ENCODE results near the gene SDR42E2.
"Not testable (repeated sequence)": the region's sequence is repeated elsewhere in the genome, so short reads cannot be mapped to it uniquely, and the experiment has no call there.

Gene SDR42E2

DNA sequence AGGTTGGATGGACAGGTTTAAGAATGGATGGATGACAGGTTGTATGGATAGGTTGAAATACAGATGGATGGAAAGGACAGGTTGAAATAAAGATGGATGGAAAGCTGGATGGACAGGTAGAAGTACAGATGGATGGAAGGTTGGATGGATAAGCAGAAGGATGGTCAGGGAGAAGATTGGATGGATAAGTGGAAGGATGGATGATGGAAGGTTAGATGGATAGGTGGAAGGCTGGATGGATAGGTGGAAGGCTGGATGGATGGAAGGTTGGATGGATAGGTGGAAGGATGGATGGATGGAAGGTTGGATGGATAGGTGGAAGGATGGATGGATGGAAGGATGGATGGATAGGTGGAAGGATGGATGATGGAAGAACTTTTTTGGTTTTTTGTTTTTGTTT, 905 bp upstream of the SDR42E2 start:
- in situ Hi-C loops (cut with HindIII; ENCODE audit: low sequenced_read_pairs): no loop called here

DNA sequence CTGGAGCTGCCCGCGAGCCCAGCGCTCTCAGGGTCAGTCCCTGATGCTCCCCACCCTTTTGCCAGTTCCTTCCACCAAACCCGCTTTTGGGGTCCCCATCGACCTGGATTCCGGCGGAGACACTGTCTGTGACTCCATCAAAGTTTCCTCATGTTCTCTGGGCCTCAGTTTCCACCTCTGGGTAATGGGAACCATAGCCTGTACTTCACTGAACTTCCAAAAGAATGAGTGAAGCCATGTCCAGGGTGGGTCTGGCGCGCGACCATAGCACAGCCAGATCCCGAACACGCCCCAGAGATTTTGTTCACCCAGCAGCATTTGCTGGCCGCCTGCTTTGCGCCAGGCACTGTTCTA, 327 bp downstream of the SDR42E2 start:
- in situ Hi-C loops (cut with HindIII; ENCODE audit: low sequenced_read_pairs): no loop called here

DNA sequence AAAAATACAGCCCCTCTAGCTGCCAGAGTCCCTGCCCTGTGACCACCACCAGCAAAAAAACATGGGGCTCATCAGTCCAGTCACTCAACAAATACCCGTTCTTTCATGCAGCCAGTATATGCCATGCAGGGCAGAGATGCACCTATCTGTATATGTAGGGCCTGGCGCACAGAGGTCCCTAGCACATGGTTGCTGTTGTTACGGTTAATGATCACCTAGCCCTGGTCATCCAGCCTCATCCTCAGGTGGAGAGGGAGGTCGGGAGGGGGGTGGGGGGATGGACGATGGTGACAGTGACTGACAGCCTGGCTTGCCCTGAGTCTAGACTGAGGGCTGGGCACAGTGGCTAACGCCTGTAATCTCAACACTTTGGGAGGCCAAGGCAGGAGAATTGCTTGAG, 1.5 kb downstream of the SDR42E2 start:
- in situ Hi-C loops (cut with HindIII; ENCODE audit: low sequenced_read_pairs): no loop called here

DNA sequence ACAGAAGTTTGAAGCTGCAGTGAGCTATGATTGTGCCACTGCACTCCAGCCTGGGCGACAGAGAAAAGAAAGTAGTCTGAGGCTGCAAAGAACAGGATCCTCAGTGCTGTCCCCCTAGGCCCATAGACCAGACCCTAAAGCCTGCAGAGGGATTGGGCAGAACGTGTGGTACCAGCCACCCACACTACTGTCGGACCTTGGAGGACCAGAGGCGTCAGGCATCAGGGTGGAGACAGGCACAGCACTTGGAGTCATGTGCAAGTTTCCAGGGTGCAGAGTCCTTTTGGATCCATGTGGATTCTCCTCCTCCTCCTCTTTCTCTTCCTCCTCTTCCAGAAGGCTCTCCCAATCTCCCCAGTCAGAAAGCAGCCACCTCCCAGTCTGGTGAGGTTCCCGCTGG, 2.2 kb downstream of the SDR42E2 start:
- in situ Hi-C loops (cut with HindIII; ENCODE audit: low sequenced_read_pairs): no loop called here

DNA sequence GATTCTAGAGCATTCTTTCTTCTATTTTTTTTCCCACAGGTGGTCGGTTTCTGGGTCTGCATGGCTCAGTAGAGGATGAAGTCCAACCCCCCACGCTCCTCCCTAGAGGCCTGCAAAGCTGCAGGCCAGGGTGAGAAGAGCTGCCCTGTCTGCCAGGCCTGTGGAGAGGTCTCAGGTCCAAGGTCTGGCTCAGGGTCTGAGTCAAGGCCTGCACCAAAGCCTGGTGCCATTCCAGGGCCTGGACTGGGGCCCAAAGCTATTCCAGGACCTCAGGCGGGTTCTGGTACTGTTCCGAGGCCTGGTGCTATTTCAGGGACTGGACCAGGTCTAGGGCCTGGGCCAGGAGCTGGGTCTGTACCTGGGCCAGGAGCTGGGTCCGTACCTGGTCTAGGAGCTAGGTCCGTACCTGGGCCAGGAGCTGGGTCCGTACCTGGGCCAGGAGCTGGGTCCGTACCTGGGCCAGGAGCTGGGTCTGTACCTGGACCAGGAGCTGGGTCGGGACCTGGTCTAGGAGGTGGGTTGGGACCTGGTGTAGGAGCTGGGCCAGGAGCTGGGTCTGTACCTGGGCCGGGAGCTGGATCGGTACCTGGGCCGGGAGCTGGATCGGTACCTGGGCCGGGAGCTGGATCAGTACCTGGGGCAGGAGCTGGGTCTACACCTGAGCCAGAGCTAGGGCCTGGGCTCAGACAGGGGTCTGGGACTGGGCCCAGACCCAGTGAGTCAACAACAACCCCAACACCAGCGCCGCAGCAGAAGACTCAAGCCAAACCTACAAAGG, 3.4 kb downstream of the SDR42E2 start:
- in situ Hi-C loops (cut with HindIII; ENCODE audit: low sequenced_read_pairs): no loop called here

DNA sequence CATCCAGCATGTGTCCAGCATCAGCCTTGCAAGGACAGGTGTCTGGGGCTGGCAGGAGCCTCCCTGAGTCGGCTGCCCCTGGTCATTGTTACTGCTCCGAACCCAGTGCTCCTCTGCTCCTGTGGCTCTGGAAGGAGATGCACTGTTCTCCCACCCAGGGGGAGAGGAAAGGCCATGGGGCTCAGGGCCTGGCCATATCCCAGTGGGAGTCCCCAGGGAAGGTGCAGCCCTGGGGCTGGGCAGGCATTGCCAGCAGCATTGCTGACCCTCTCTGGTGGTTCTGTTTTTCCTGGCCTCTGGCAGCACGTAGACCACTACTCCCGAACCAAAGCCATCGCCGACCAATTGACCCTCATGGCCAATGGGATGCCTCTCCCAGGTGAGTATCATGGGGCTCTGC, 9.6 kb downstream of the SDR42E2 start:
- in situ Hi-C loops (cut with HindIII; ENCODE audit: low sequenced_read_pairs): no loop called here

DNA sequence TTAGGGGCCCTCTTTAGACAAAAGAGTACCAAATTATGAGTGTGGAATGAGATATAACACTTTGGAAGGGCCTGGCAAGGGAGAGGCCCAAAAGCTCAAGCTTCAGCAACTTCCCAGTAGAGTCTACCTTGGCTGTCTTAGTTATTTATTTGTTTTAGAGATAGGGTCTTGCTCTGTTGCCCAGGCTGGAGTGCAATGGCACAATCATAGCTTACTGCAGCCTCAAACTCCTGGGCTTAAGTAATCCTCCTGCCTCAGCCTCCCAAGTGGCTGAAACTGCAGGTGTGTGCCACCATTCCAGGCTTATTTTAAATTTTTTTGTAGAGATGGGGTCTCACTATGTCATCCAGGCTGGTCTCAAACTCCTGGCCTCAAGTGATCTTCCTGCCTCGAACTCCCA, 10.3 kb downstream of the SDR42E2 start:
- in situ Hi-C loops (cut with HindIII; ENCODE audit: low sequenced_read_pairs): not testable (repeated sequence)

- in situ Hi-C loops (cut with HindIII; ENCODE audit: low sequenced_read_pairs): loop anchor here (25.0 kb wide), 1 partner anchor 87 kb away; the partner anchor contains the start of gene VWA3A
Observed at GRCh38 chr16:22174642-22175041, 12.3 kb downstream of the SDR42E2 start.

GRCh38 chr16:22177968-22178930, 15.9 kb downstream of the SDR42E2 start:
- in situ Hi-C loops (cut with HindIII; ENCODE audit: low sequenced_read_pairs): loop anchor here (25.0 kb wide), 1 partner anchor 91 kb away; the partner anchor contains the start of gene VWA3A

DNA sequence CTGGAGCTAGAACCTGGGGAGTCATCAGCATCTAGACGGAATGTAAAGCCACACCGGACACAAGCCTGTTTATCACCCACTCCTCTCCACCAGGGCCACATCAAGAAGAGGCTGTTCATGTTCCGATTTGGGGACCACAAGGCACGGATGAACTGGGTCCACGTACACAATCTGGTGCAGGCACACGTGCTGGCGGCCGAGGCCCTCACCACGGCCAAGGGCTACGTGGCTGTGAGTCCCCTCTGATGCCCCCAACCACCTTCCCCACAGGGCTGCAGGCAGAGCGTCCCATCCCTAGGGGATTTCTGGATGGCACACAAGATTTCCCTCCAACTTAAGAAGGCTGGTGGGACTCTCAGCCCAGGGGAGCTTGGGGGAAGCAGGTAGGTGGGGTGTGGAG, 19.1 kb downstream of the SDR42E2 start:
- in situ Hi-C loops (cut with HindIII; ENCODE audit: low sequenced_read_pairs): loop anchor here (25.0 kb wide), 1 partner anchor 94 kb away; the partner anchor contains the start of gene VWA3A

GRCh38 chr16:22181843-22182242, 19.5 kb downstream of the SDR42E2 start:
- in situ Hi-C loops (cut with HindIII; ENCODE audit: low sequenced_read_pairs): loop anchor here (25.0 kb wide), 1 partner anchor 95 kb away; the partner anchor contains the start of gene VWA3A

DNA sequence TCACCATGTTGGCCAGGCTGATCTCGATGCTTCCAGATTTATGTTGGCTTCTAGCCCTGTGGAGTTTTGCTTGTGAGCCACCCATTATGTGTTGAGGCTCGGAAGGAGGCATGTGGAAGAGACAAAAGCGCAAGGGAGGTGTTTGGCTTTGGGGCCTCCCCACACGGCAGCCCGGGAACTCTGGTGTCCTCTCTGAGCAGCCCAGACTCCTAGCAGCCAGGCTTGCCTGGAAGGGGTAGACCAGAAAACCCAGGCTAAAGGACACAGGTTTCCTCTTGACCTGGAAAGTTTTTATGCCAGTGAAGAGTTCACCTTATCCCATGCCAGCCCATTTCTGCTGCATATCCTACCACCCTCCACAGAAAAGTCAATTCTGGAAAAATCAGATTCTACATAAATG, 21.0 kb downstream of the SDR42E2 start:
- in situ Hi-C loops (cut with HindIII; ENCODE audit: low sequenced_read_pairs): loop anchor here (25.0 kb wide), 1 partner anchor 96 kb away; the partner anchor contains the start of gene VWA3A

GRCh38 chr16:22183901-22184614, 21.8 kb downstream of the SDR42E2 start:
- in situ Hi-C loops (cut with HindIII; ENCODE audit: low sequenced_read_pairs): loop anchor here (25.0 kb wide), 1 partner anchor 97 kb away; the partner anchor contains the start of gene VWA3A

- in situ Hi-C loops (cut with HindIII; ENCODE audit: low sequenced_read_pairs): loop anchor here (25.0 kb wide), 1 partner anchor 97 kb away; the partner anchor contains the start of gene VWA3A
Observed at GRCh38 chr16:22184615-22184968, 22.3 kb downstream of the SDR42E2 start.

GRCh38 chr16:22186517-22186916, 24.2 kb downstream of the SDR42E2 start:
- in situ Hi-C loops (cut with HindIII; ENCODE audit: low sequenced_read_pairs): loop anchor here (25.0 kb wide), 1 partner anchor 99 kb away; the partner anchor contains the start of gene VWA3A

DNA sequence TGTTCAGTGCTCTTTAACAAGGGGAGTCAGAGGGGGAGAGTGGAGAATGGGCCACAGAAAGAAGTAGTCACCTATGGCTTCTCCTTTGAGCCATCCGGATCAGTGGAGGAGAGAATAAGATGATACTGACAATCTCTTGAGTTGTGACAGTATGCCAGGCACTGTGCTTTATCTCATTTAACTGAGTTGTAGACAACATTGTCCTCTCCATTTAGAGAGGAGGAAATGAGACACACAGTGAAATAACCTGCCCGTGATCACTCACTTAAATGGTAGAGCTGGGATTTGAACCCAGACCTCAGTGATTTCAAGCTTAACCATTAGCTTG, 25.9 kb downstream of the SDR42E2 start:
- in situ Hi-C loops (cut with HindIII; ENCODE audit: low sequenced_read_pairs): loop anchor here (25.0 kb wide), 1 partner anchor 101 kb away; the partner anchor contains the start of gene VWA3A

DNA sequence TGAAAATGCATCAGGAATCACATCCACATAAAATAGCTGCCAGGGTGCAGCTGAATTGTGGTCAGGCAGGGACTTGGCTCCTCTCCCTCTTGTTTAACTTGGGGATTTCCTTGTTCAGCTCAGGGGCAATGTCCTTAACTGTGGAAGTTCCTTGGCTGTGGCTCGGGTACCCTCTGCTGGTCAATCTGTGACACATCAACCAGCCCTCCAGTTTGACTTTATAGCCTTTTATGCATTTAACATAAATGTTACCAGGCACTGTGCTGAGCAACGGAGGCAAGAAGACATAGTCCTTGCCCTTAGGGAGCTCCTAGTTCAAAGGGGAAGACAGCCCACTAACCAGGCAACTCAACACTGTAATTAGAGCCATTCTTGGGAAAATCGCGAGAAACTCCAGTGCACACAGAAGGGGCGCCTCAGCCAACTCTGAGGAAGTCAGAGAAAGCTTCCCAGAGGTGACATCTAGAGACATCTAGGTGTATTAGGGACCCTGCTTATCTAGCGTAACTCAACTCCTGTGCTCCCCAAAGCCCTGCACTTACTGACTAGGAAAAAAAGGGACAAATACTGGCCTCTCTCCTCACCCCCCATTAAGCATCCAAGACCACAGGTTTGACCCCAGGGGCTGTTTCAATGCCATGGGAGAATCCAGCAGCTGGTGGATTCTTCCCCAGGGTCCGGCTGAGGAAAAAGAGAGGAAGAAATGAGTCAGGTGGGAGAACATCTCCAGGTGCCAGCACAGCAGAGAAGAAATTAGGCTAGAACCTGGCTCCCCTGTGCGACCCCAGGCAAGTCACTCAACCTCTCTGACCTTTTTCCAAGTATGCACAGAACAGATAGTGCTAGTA, 26.5 kb downstream of the SDR42E2 start:
- in situ Hi-C loops (cut with HindIII; ENCODE audit: low sequenced_read_pairs): loop anchor here (25.0 kb wide), 1 partner anchor 102 kb away; the partner anchor contains the start of gene VWA3A

GRCh38 chr16:22189473-22190080, 27.3 kb downstream of the SDR42E2 start:
- in situ Hi-C loops (cut with HindIII; ENCODE audit: low sequenced_read_pairs): loop anchor here (25.0 kb wide), 1 partner anchor 102 kb away; the partner anchor contains the start of gene VWA3A

DNA sequence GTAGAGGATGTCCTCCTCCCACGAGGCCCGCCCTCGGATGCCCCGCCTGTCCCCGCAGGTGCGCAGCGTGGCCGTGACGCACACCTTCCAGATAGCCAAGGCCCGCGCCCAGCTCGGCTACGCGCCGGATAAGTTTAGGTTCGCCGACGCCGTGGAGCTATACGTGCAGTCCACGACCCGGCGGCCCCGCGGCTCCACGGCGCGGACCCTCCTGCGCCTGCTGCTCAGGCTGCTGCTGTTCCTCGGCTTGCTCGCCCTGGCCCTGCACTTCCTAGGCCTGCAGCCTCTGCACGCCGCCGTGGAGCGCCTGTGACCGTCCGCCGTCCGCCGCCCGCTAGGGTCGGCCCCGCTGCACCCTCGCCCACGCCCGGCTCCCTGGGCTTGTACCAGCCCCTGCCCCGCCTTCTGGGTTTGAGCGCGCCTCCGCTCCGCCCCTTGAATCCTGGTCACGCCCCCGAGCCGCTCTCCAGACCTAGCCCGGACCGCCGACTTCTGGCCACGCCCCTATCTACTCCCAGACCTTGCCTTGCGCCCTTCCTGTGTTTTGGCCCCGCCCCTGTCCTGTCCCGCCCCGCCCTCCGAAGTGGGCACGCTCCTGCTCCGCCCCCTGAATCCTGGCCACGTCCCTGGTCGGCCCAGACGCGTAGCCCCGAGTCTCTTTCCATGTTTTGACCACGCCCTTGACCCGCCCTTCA, 27.9 kb downstream of the SDR42E2 start:
- in situ Hi-C loops (cut with HindIII; ENCODE audit: low sequenced_read_pairs): loop anchor here (25.0 kb wide), 1 partner anchor 103 kb away; the partner anchor contains the start of gene VWA3A
